ENCODE data around the gene CLASP2.

DNA sequence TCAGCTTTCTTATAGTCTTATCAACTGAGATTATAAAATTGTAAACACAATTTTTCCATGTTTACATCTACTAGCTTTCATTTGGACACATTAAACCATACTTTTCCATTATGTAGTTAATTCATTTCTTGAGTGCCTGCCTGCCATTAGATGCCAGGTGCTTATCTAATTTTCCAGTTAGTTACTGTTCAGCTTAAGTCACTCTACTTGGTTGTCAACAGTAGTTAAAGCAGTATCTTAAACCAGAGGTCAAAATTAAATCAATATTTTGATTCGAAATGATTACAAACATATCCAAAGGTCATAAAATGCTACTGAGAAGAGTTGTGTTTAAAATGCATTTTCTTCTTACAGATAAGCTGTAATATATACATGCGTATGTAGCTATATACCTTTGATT is 221.6 kb downstream of the CLASP2 start:
- TF ChIP-seq EZH2 (IDR thresholded peaks at IDR 0.05; ENCODE audit: insufficient read depth, poor library complexity, severe bottlenecking): no peak
- no peak for TF ChIP-seq EZH2phosphoT487 (IDR thresholded peaks at IDR 0.05; ENCODE audit: insufficient read depth, low read depth)

Measured in GM23248 (cell line).